ENCODE results near the gene MREG. TPM values are rescaled to one million over a fixed set of nuclear protein-coding genes. Genes with fewer than 3 reads are reported as not detected.

MREG gene
- total RNA-seq, 1 experiment from 2014 or later, result 16.9 TPM

- ChIA-PET RAD21 (ENCODE audit: low non-redundant PET in 1 of 2, low total read pairs in 2 of 2, uncharacterized antibody in 2 of 2, unreplicated experiment in 2 of 2) (no interaction called here), CTCF (interaction anchor here (0.7 to 1.2 kb wide), 3 partner anchors 72 to 185 kb away, joined by 3 to 4 read pairs (median 3); no protein-coding TSS in a partner anchor), POLR2A (no interaction called here)
- Histone ChIP-seq H3K4me2 (ENCODE audit: low read length) (no peak overlapping the region), H3K4me1 (ENCODE audit: control insufficient read depth in 1 of 2, insufficient read depth in 2 of 2, low read length in 2 of 2) (no peaks in the 10 kb centered on the region), H3K9ac (ENCODE audit: low read length) (no peak overlapping the region), H3K79me2 (ENCODE audit: insufficient read depth, low read length) (no peaks in the 10 kb centered on the region), H3K27me3 (ENCODE audit: insufficient read depth, low read length) (no peaks in the 10 kb centered on the region), H3K9me3 (ENCODE audit: control insufficient read depth in 1 of 2, insufficient read depth in 1 of 2, low read depth in 1 of 2, low read length in 2 of 2) (no peaks in the 10 kb centered on the region), H4K20me1 (ENCODE audit: insufficient read depth) (no peaks in the 10 kb centered on the region), H3K9me2 (ENCODE audit: insufficient read depth) (no peaks in the 10 kb centered on the region), H3K36me3 (ENCODE audit: control insufficient read depth in 1 of 2, insufficient read depth in 2 of 2, low read length in 2 of 2) (no peaks in the 10 kb centered on the region), H2AFZ (ENCODE audit: low read depth, low read length, poor library complexity, severe bottlenecking) (no peak overlapping the region), H3K27ac (ENCODE audit: low read depth, low read length) (no peak overlapping the region), H3K4me3 (replicated peaks in 1 of 2; ENCODE audit: low read depth in 1 of 2, low read length in 2 of 2) (no peak overlapping the region)
- TF ChIP-seq RAD21 (IDR thresholded peaks at IDR 0.05; ENCODE audit: low read depth) (no peak), ZFX (IDR thresholded peaks at IDR 0.05) (no peak), SP1 (IDR thresholded peaks at IDR 0.05; ENCODE audit: low read depth) (no peak), YY1 (IDR thresholded peaks at IDR 0.05; ENCODE audit: extremely low read depth, insufficient replicate concordance, low read depth, low read length) (no peak), EZH2 (IDR thresholded peaks at IDR 0.05) (no peak), TCF7L2 (IDR thresholded peaks at IDR 0.05; ENCODE audit: borderline replicate concordance, extremely low read depth, insufficient read depth, insufficient read length) (no peak), SRF (IDR thresholded peaks at IDR 0.05; ENCODE audit: low read depth) (no peak), POLR2A (IDR thresholded peaks at IDR 0.05; ENCODE audit: borderline replicate concordance, extremely low read depth, insufficient read depth, insufficient read length) (no peak), EZH2phosphoT487 (IDR thresholded peaks at IDR 0.05; ENCODE audit: borderline replicate concordance) (no peak), SIN3A (IDR thresholded peaks at IDR 0.05; ENCODE audit: low read depth) (no peak)
- TF ChIP-seq, protein P1, sequence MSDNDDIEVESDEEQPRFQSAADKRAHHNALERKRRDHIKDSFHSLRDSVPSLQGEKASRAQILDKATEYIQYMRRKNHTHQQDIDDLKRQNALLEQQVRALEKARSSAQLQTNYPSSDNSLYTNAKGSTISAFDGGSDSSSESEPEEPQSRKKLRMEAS (IDR thresholded peaks at IDR 0.05), result no peak
- TF ChIP-seq, protein P2, sequence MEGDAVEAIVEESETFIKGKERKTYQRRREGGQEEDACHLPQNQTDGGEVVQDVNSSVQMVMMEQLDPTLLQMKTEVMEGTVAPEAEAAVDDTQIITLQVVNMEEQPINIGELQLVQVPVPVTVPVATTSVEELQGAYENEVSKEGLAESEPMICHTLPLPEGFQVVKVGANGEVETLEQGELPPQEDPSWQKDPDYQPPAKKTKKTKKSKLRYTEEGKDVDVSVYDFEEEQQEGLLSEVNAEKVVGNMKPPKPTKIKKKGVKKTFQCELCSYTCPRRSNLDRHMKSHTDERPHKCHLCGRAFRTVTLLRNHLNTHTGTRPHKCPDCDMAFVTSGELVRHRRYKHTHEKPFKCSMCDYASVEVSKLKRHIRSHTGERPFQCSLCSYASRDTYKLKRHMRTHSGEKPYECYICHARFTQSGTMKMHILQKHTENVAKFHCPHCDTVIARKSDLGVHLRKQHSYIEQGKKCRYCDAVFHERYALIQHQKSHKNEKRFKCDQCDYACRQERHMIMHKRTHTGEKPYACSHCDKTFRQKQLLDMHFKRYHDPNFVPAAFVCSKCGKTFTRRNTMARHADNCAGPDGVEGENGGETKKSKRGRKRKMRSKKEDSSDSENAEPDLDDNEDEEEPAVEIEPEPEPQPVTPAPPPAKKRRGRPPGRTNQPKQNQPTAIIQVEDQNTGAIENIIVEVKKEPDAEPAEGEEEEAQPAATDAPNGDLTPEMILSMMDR (IDR thresholded peaks at IDR 0.05 in 2 of 3, conservative IDR thresholded peaks at IDR 0.05 in 1 of 3; ENCODE audit: borderline replicate concordance in 1 of 3, insufficient read depth in 1 of 3, low read depth in 2 of 3, low read length in 2 of 3), result no peak
- ATAC-seq, result no peak
- no peak for DNase-seq (ENCODE audit: low read depth, low spot score)
- intact Hi-C loops (cut with micrococcal nuclease), result loop anchor here (5.0 kb wide), 1 partner anchor 61 kb away; the partner anchor contains the start of gene MREG
- BruUV-seq (replicated peaks), result no TSS peak
Observed at GRCh38 chr2:215951558-215951957, 61.8 kb downstream of the MREG start.

Measured in HCT116 (cell line).